Astrocyte (in vitro differentiated cells and primary cell): ENCODE results near the gene ARHGAP4.

Source experiments
- CTCF ChIP-seq: IDR thresholded peaks from 2 replicates; pipeline ENCODE4 v1.5.1; 2011; ENCODE audit warnings: low read depth, mild to moderate bottlenecking, inconsistent platforms, low read length, moderate library complexity; ENCODE audit not compliant: insufficient read depth
- EZH2 ChIP-seq: IDR thresholded peaks from 2 replicates; pipeline ENCODE4 v1.6.1; 2012; ENCODE audit warnings: mild to moderate bottlenecking, low read length, inconsistent platforms; ENCODE audit not compliant: insufficient read depth

- TF ChIP-seq EZH2 (no peak), CTCF (no peak)
Observed at GRCh38 chrX:153887385-153887784, 38.7 kb downstream of the ARHGAP4 start.
